Activated T-helper 17 cell treated with anti-CD3 and anti-CD28 coated beads, Interleukin-2, amount 50 U/mL, for 72 hours (primary cell): ENCODE results near the gene AFG3L2. TPM values are rescaled to one million over a fixed set of nuclear protein-coding genes. Genes with fewer than 3 reads are reported as not detected.
"Not testable (repeated sequence)": the region's sequence is repeated elsewhere in the genome, so short reads cannot be mapped to it uniquely, and the experiment has no call there.

Experiments used
- ATAC-seq: fragments of 150-1000 bp; cut with Tn5 transposase; replicated peaks from 2 replicates; pipeline ENCODE4 v1.10.0; 2021; ENCODE audit warnings: mild to moderate bottlenecking, moderate library complexity
- H3K27ac Mint-ChIP-seq: one replicate; pipeline ENCODE4 v1.8.0; 2022; ENCODE audit warnings: mixed read lengths
- H3K27me3 Mint-ChIP-seq: one replicate; pipeline ENCODE4 v1.8.0; 2022; ENCODE audit warnings: mixed read lengths
- H3K36me3 Mint-ChIP-seq: one replicate; pipeline ENCODE4 v1.8.0; 2022; ENCODE audit warnings: low read depth, mild to moderate bottlenecking, mixed read lengths
- H3K4me1 Mint-ChIP-seq: one replicate; pipeline ENCODE4 v1.8.0; 2022; ENCODE audit warnings: mixed read lengths
- H3K4me3 Mint-ChIP-seq: one replicate; pipeline ENCODE4 v1.8.0; 2022; ENCODE audit warnings: mild to moderate bottlenecking, mixed read lengths
- H3K9me3 Mint-ChIP-seq: one replicate; pipeline ENCODE4 v1.8.0; 2022; ENCODE audit warnings: mixed read lengths
- total RNA-seq, 2 donors: library from RNA; stranded (reverse); gene quantifications; one replicate each; pipeline ENCODE4 v1.2.3, GENCODE V29; 2022

The AFG3L2 gene
- total RNA-seq, 2 donors from 2014 or later = 30.6 to 63.9 TPM

- not testable (repeated sequence) for H3K4me3 Mint-ChIP-seq, ATAC-seq, H3K9me3 Mint-ChIP-seq, H3K27me3 Mint-ChIP-seq, H3K36me3 Mint-ChIP-seq, H3K4me1 Mint-ChIP-seq, H3K27ac Mint-ChIP-seq
These were observed 6.7 kb upstream of the AFG3L2 start for GRCh38 chr18:12383759-12384158.

GRCh38 chr18:12382221-12382814, 5.3 kb upstream of the AFG3L2 start:
- H3K27ac Mint-ChIP-seq, H3K36me3 Mint-ChIP-seq, H3K27me3 Mint-ChIP-seq, H3K9me3 Mint-ChIP-seq, ATAC-seq, H3K4me3 Mint-ChIP-seq: not testable (repeated sequence)
- peaks cover 11% of the 10 kb centered on the region for H3K4me1 Mint-ChIP-seq

- not testable (repeated sequence) for H3K27me3 Mint-ChIP-seq, H3K9me3 Mint-ChIP-seq, ATAC-seq
- H3K4me3 Mint-ChIP-seq = peak overlapping the region; percentile 90
- H3K4me1 Mint-ChIP-seq = peaks cover 24% of the 10 kb centered on the region
- H3K36me3 Mint-ChIP-seq = peaks cover 20% of the 10 kb centered on the region
- peak overlapping the region; percentile 85 for H3K27ac Mint-ChIP-seq
These were observed 1.2 kb upstream of the AFG3L2 start for GRCh38 chr18:12378198-12378558.

DNA sequence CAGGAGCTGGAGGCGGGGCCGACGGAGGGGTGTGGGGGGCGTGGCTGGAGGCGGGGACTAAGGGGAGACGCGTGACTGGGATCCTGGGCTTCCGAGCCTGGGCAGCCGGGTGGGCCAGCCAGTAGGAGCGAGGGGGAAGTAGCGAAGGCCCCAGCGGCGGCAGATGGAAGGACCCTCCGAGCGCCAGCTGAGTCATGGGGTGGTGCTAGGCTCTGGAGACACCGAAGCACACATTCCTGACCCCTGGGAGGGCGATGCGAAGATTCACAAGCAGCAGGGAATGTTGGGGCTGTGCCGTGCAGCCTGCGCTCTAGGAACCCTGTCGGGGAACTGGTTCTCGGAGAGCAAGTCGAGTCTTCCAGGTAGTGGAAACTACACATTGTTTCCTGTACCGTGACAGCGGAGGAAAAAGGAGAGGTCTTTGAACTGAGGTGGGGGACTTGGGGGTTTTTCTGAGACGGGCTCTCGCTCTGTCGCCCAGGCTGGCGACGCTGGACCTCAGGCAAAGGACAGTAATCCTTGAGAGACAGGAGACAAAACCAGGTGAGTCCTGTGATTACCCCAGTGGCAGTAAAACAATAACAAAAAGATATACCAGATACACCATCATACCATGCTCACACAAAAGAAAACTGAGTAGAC, 650 bp upstream of the AFG3L2 start:
- Mint-ChIP-seq H3K4me3 (peak overlapping the region; percentile 90), H3K9me3 (no peaks in the 10 kb centered on the region), H3K27ac (peak overlapping the region; percentile 85), H3K36me3 (peaks cover 22% of the 10 kb centered on the region), H3K4me1 (peaks cover 29% of the 10 kb centered on the region), H3K27me3 (no peaks in the 10 kb centered on the region)
- ATAC-seq = no peak

DNA sequence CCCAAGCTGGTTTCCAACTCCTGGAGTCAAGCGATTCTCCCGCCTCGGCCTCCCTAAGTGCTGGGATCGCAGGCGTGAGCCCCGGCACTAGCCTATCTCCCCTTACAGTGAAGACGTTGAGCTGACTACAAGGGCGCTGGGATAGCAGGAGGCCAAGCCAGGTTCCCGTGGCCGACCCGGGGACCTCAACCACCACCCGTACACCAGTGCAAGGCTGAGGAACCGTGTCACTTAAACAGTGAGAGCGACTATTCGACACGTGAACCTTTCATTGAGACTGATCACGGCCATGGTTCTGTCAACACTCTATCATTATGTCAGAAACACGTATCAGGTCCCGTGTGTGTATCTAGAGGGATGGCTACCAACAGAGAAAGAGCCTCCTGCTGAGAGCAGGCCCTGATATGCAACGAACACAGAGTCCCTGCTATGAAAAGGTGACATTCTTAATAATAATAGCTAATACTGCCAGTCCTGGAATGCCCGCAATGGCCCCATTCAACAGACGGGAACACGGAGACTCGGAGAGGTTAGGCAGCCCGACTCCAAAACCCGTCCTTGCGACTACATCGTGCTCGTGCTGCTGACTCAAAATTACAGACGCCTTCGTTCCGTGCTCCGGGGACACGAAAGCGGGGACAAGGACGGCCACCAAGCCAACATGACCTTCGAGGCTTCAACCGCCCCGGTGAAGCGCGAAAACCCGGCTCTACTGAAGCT, 833 bp downstream of the AFG3L2 start:
- Mint-ChIP-seq H3K4me3 (peak overlapping the region; percentile 90), H3K9me3 (no peaks in the 10 kb centered on the region), H3K4me1 (peaks cover 39% of the 10 kb centered on the region), H3K27me3 (no peaks in the 10 kb centered on the region), H3K27ac (peak overlapping the region; percentile 85), H3K36me3 (peaks cover 31% of the 10 kb centered on the region)
- ATAC-seq = no peak

GRCh38 chr18:12374401-12374800, 2.6 kb downstream of the AFG3L2 start:
- ATAC-seq = no peak
- H3K4me1 Mint-ChIP-seq = peaks cover 39% of the 10 kb centered on the region
- H3K27me3 Mint-ChIP-seq = no peaks in the 10 kb centered on the region
- no peak overlapping the region for H3K27ac Mint-ChIP-seq
- H3K36me3 Mint-ChIP-seq = peaks cover 49% of the 10 kb centered on the region
- H3K9me3 Mint-ChIP-seq = no peaks in the 10 kb centered on the region
- peak overlapping the region; percentile 90 for H3K4me3 Mint-ChIP-seq

- no peaks in the 10 kb centered on the region for H3K27me3 Mint-ChIP-seq
- H3K27ac Mint-ChIP-seq = no peak overlapping the region
- H3K4me1 Mint-ChIP-seq = peaks cover 36% of the 10 kb centered on the region
- no peaks in the 10 kb centered on the region for H3K9me3 Mint-ChIP-seq
- peaks cover 56% of the 10 kb centered on the region for H3K36me3 Mint-ChIP-seq
- no peak for ATAC-seq
- H3K4me3 Mint-ChIP-seq = no peak overlapping the region
These were observed 3.3 kb downstream of the AFG3L2 start for GRCh38 chr18:12373771-12374116.

DNA sequence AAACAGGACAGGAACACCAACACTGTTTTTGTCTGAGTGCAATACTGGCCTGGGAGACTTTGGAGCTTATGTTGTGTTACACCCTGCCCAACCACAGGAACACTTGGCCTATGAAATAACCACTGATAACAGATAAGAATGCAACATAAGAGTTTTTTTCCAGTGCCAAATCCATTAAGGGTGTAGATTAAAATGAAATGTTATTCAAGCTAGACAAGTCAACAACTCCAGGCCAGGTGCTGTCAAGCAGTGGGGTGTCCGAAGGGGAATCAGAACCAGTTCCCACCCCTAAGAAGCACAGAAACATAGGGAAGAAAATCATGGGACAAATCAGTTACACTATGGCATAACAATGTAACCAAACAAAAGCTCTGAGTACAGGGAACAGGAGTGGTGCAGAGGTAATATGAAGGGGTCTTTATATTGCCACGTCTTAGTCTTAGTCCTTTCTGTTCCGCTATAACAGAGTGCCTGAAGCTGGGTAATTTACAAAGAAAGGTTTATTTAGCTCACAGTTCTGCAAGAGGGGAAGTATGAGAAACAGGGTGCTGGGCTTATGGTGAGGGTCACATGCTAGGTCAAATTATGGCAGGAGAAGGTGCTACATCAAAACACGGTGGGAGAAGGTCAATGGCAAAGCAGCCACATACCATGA, 3.8 kb downstream of the AFG3L2 start:
- H3K36me3 Mint-ChIP-seq = peaks cover 61% of the 10 kb centered on the region
- no peak for ATAC-seq
- peaks cover 34% of the 10 kb centered on the region for H3K4me1 Mint-ChIP-seq
- no peak overlapping the region for H3K27ac Mint-ChIP-seq
- H3K27me3 Mint-ChIP-seq = no peaks in the 10 kb centered on the region
- no peaks in the 10 kb centered on the region for H3K9me3 Mint-ChIP-seq
- no peak overlapping the region for H3K4me3 Mint-ChIP-seq

DNA sequence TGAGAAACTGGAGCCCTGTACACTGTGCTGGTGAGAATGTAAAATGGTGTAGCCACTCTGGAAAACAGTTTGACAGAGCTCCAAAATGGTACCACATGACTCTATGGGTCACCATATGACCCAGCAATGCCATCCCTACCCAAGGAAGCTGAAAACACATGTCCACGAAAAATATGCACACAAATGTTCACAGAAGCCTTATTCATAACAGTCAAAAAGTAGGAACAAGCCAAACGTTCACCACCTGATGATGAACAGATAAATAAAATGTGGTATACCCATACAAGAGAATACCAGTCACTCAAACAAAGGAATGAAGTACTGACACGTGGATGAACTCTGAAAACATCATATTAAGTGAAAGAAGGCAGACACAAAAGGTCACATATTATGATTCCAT, 4.6 kb downstream of the AFG3L2 start:
- Mint-ChIP-seq H3K27ac (no peak overlapping the region), H3K4me3 (no peak overlapping the region), H3K4me1 (peaks cover 28% of the 10 kb centered on the region), H3K36me3 (peaks cover 69% of the 10 kb centered on the region), H3K27me3 (no peaks in the 10 kb centered on the region), H3K9me3 (no peaks in the 10 kb centered on the region)
- ATAC-seq = no peak

DNA sequence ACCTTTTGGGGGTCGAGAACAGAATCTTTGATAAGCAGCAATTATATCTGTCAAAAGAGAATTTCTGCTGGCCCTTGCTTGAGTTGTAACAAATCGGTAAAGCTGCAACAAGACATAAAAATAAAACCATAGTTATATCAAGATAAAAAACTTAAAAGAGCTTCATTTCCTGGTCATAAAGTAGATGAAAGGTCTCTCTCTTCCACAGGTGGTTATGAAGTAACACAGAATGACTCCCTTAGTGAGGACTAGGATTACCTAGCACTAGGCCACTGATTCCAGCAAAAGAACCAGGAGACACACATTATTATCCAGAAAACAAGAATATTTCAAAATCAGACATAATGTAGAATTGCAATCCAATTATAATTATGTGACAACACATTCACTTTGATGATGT, 5.4 kb downstream of the AFG3L2 start:
- Mint-ChIP-seq H3K9me3 (no peaks in the 10 kb centered on the region), H3K27me3 (no peaks in the 10 kb centered on the region), H3K4me3 (no peak overlapping the region), H3K4me1 (peaks cover 28% of the 10 kb centered on the region), H3K36me3 (peaks cover 78% of the 10 kb centered on the region), H3K27ac (peak overlapping the region; percentile 32)
- ATAC-seq = no peak

DNA sequence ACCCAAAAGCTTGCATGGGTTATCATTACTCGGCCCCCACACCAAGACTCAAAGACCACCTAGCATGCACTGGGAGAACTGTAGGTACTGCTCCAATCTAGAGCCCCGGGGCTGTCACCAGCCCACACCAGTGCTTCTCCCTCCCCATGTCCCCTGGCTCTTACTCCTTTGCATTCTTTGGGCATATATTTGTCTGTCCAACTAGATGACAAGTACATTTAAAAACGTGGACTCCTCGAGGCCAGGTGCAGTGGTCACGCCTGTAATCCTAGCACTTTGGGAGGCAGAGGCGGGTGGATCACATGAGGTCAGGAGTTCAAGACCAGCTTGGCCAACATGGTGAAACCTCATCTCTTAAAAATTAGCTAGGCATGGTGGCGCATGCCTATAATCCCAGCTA, 7.8 kb downstream of the AFG3L2 start:
- Mint-ChIP-seq H3K4me3 (no peak overlapping the region), H3K27me3 (no peaks in the 10 kb centered on the region), H3K27ac (no peak overlapping the region), H3K36me3 (peaks cover 89% of the 10 kb centered on the region), H3K9me3 (no peaks in the 10 kb centered on the region), H3K4me1 (peaks cover 24% of the 10 kb centered on the region)
- ATAC-seq = no peak

GRCh38 chr18:12366784-12367183, 10.2 kb downstream of the AFG3L2 start:
- peaks cover 5% of the 10 kb centered on the region for H3K4me1 Mint-ChIP-seq
- peaks cover 100% of the 10 kb centered on the region for H3K36me3 Mint-ChIP-seq
- ATAC-seq = no peak
- H3K9me3 Mint-ChIP-seq = no peaks in the 10 kb centered on the region
- no peaks in the 10 kb centered on the region for H3K27me3 Mint-ChIP-seq
- no peak overlapping the region for H3K4me3 Mint-ChIP-seq
- H3K27ac Mint-ChIP-seq = no peak overlapping the region

DNA sequence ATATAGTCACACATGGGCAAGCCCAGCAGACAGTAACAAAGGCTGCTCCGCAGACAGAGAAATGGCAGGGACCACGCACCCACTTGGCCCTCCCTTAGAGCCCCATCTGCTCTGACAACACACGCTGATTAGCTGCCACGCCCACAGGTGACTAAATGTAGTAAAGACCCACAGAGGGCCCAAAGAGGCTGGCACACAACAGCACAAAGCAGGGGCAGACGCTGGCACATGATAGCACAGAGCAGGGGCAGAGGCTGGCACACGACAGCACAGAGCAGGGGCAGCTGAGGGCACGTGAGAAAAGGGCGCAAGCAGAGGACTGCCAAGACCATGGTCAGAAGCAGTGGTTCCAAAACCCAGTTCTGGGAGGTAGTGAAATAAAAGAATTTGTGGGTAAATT, 10.6 kb downstream of the AFG3L2 start:
- no peak overlapping the region for H3K4me3 Mint-ChIP-seq
- H3K27ac Mint-ChIP-seq = no peak overlapping the region
- H3K27me3 Mint-ChIP-seq = no peaks in the 10 kb centered on the region
- no peak for ATAC-seq
- peaks cover 2% of the 10 kb centered on the region for H3K4me1 Mint-ChIP-seq
- H3K36me3 Mint-ChIP-seq = peaks cover 100% of the 10 kb centered on the region
- H3K9me3 Mint-ChIP-seq = no peaks in the 10 kb centered on the region

DNA sequence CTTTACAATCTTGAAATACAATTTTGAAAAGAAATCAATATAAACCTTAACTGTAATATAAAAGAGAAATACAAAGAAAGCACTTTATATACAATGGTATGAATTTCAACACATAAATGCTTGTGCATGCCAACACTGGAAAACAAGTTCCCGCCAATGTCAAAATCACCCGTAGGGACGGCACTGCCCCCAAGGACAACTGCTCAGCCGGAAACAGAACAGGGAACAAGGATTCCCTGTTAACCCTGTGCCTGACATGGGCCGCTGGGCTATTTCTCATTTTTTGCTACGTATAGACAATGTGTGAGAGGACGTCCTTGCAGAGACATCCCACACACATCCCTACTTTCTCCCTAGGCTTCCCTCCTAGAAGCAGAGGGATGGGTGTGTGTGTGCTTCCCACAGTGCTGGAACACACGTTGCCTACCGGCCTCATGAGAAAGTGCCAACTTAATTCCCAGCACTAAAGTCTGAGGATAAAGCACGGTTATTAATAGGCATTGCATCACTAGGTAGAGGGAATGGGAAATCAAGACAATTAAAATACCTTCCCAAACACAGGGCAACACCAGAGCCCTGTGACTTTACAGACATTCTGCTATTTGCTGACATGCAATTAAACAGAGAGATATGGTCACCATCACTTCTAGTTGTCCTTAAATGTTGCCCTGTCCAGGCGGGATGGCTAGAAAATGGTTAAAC, 14.4 kb downstream of the AFG3L2 start:
- Mint-ChIP-seq H3K4me3 (no peak overlapping the region), H3K4me1 (no peaks in the 10 kb centered on the region), H3K27ac (no peak overlapping the region), H3K27me3 (no peaks in the 10 kb centered on the region), H3K9me3 (no peaks in the 10 kb centered on the region), H3K36me3 (peaks cover 100% of the 10 kb centered on the region)
- ATAC-seq = no peak
